HG03196 (cell line): ENCODE data around the gene KIRREL3.
A peak's percentile ranks its signal among the peaks of the same experiment; 100 is the strongest.

Source experiments
- ATAC-seq: cut with Tn5 transposase; IDR thresholded peaks from one replicate; pipeline ENCODE4 v1.9.1; 2021; ENCODE audit not compliant: unreplicated experiment

The KIRREL3 gene

GRCh38 chr11:126415669-126416420, 584.7 kb downstream of the KIRREL3 start:
- ATAC-seq, result no peak

- ATAC-seq, result no peak
Observed at GRCh38 chr11:126415128-126415527, 585.4 kb downstream of the KIRREL3 start.

GRCh38 chr11:126414615-126415014, 586.0 kb downstream of the KIRREL3 start:
- ATAC-seq, result no peak

- ATAC-seq, result no peak
Observed at GRCh38 chr11:126413843-126414405, 586.6 kb downstream of the KIRREL3 start.

GRCh38 chr11:126413426-126413825, 587.1 kb downstream of the KIRREL3 start:
- ATAC-seq, result no peak

- no peak for ATAC-seq
Observed at GRCh38 chr11:126411971-126412381, 588.6 kb downstream of the KIRREL3 start.

GRCh38 chr11:126410649-126411048, 589.9 kb downstream of the KIRREL3 start:
- ATAC-seq, result no peak

GRCh38 chr11:126409620-126409985, 591.0 kb downstream of the KIRREL3 start:
- no peak for ATAC-seq

- no peak for ATAC-seq
Observed at GRCh38 chr11:126408901-126409619, 591.5 kb downstream of the KIRREL3 start.

GRCh38 chr11:126408496-126408895, 592.1 kb downstream of the KIRREL3 start:
- ATAC-seq, result no peak

- ATAC-seq, result no peak
Observed at GRCh38 chr11:126407682-126408288, 592.8 kb downstream of the KIRREL3 start.

- ATAC-seq, result no peak
Observed at GRCh38 chr11:126407101-126407521, 593.5 kb downstream of the KIRREL3 start.

GRCh38 chr11:126406368-126406767, 594.2 kb downstream of the KIRREL3 start:
- no peak for ATAC-seq

- ATAC-seq, result no peak
Observed at GRCh38 chr11:126405906-126406305, 594.7 kb downstream of the KIRREL3 start.

GRCh38 chr11:126405374-126405773, 595.2 kb downstream of the KIRREL3 start:
- no peak for ATAC-seq

- ATAC-seq, result no peak
Observed at GRCh38 chr11:126404367-126404766, 596.2 kb downstream of the KIRREL3 start.

- ATAC-seq, result peak; percentile 90
Observed at GRCh38 chr11:126403658-126404057, 596.9 kb downstream of the KIRREL3 start.

GRCh38 chr11:126403022-126403581, 597.5 kb downstream of the KIRREL3 start:
- ATAC-seq, result no peak

- no peak for ATAC-seq
Observed at GRCh38 chr11:126400479-126400878, 600.1 kb downstream of the KIRREL3 start.

GRCh38 chr11:126400019-126400418, 600.6 kb downstream of the KIRREL3 start:
- ATAC-seq, result no peak

GRCh38 chr11:126398721-126399120, 601.8 kb downstream of the KIRREL3 start:
- no peak for ATAC-seq
